GM12872 (cell line): ENCODE measurements around the gene CD79A.

ENCODE experiments used
- TF ChIP-seq, protein P1 (sequence below): IDR thresholded peaks from 3 replicates; pipeline ENCODE4 v1.5.1; 2011; ENCODE audit warnings: low read depth, mild to moderate bottlenecking, low read length, moderate library complexity; ENCODE audit not compliant: insufficient read depth

Gene CD79A

DNA sequence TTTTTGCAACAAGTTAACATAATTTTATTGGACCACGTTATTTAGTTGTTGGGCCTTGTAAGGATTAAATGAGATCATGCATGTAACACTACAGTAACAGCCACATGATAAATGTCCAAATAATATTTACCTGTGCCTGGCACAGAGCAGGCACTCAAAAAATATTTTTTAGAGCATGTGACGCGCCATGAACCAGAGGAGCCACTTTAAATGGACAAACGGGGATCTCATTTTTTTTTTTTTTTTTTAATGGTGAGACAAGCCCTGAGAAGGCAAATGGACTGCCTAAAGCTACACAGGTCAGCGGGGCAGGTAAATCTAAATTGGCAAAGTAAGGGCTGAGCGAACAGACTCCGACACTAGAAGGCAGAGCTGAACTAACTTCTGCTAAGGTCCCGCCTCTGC, 17.9 kb upstream of the CD79A start:
- TF ChIP-seq, protein P1, sequence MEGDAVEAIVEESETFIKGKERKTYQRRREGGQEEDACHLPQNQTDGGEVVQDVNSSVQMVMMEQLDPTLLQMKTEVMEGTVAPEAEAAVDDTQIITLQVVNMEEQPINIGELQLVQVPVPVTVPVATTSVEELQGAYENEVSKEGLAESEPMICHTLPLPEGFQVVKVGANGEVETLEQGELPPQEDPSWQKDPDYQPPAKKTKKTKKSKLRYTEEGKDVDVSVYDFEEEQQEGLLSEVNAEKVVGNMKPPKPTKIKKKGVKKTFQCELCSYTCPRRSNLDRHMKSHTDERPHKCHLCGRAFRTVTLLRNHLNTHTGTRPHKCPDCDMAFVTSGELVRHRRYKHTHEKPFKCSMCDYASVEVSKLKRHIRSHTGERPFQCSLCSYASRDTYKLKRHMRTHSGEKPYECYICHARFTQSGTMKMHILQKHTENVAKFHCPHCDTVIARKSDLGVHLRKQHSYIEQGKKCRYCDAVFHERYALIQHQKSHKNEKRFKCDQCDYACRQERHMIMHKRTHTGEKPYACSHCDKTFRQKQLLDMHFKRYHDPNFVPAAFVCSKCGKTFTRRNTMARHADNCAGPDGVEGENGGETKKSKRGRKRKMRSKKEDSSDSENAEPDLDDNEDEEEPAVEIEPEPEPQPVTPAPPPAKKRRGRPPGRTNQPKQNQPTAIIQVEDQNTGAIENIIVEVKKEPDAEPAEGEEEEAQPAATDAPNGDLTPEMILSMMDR: no peak; the same call in 2 of the 3 replicates

DNA sequence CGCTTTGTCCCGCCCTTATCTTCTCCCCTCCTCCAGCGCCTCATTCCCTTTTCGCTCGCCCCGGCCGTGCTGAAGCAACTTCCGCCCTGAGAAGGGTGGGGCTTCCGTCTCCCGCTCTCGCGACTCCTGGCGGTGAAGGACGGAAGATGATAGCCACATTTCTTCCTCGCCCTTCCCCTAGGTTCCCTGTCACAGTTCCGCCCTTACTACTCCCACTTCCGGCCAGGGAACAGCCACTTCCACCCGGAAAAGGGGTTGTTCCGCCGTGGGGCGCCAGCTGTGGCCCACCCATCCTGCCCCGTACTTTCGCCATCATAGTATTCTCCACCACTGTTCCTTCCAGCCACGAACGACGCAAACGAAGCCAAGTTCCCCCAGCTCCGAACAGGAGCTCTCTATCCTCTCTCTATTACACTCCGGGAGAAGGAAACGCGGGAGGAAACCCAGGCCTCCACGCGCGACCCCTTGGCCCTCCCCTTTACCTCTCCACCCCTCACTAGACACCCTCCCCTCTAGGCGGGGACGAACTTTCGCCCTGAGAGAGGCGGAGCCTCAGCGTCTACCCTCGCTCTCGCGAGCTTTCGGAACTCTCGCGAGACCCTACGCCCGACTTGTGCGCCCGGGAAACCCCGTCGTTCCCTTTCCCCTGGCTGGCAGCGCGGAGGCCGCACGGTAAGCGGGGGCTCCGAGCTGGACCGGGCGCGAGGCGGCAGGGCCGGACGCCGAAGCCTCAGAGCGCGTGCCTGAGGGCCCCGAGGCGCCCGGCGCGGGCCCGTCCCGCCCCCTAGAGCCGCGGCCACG, 17.3 kb upstream of the CD79A start, which contains the start of gene RPS19:
RPS19 (plus strand) TSS at position 638 of the 801 bp plus-strand sequence. CDS start 520 bp downstream, outside the sequence.
- TF ChIP-seq, protein P1: peak; percentile 63

DNA sequence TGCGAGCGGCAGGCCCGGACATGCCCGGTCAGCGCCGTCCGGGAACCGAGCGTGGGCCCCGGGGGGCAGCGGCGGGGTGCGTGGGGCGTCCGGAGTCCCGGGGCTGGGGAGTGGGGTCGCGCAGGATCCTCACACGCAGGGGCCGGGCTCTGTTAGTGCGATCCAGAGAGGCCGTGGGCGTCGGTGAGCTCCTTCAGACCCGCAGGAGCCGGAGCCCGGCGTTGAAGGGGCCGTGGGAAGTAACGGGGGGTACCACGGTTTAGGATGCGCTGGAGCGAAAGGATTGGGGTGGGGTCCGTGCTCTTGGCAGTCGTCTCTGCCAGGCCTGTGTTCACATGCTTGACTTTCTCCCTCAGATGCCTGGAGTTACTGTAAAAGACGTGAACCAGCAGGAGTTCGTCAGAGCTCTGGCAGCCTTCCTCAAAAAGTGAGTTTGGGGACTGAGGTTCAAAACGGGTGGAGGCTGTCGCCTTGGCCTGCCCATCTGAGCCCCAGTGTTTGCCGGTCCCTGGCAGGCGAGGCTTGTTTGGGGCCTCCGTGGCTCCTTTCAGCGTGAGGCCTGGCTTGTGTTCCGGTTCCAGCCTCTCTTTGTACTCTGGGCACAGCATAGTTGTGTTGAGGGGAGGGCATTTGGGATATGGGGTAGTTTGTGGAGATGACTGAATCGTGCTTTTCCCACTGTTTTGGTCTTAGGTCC, 16.5 kb upstream of the CD79A start:
- TF ChIP-seq, protein P1: no peak

DNA sequence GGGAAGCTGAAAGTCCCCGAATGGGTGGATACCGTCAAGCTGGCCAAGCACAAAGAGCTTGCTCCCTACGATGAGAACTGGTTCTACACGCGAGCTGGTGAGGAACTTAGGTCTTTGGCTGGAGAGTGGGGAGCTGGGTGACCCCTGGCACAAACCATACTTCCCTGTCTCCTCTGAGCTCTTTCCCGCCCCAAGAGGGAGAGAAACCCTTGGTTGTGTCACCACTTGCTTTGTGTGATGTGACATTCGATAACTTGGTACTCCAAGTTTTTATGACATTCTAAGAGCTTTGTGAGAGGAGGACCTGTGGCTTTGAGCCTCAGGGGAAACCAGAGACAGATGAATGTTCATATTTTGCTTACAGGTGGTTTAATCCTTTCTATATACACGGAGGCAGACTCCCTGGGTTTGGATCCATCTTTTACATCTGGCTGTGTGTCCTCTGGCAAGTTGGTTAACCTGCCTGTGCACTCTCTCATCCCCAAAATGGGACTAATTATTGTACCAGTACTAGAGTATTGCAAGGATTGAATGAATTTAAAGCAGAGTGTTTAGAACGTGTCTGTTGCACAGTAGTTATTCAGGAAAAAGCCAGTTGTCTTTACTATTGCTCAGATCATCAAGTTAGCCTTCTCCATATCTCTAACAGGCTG, 15.8 kb upstream of the CD79A start:
- TF ChIP-seq, protein P1: no peak

DNA sequence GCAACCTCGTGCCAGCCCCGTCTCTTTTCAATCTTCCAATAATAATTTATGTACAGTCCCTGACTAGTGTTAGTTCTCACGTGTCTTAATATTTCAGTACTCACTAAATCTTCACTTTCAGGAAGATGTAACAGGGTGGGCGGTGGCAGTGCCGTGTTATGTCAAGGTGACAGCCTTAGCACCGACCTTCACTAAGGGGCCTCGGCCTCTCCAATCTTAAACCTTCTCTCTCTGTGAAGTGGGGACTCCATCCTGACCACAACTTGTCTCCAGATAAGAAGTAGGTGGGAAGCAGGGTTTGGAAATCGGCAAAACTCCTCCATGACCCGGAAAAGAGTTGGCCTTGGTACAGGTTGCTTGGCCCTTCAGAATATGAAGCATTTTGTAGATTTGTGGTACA, 15.2 kb upstream of the CD79A start:
- TF ChIP-seq, protein P1: no peak

DNA sequence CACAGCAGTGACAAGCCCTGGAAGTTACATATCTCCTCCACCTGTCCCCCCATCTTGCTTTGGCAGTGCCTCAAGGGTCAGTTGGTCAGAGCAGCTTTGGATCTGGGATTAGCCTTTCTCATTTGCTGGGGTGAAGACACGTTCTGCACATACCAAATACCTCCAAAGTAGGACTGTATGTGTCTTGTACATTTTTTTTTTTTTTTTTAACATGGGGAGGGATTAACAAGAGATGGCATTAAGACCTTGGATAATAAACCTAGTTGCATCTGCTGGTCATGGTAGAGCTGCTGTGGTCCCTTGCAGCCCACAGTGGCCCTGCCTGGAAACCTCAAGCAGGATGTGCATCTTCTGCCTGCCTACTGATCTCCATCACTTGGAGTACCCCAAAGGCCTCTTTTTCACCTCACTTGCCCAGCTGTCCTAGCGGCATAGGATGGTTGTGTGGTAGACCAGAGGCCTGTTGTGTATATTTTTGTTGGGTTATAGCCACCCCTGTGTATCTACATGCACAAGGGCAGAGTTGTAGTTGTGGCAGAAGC, 14.6 kb upstream of the CD79A start:
- TF ChIP-seq, protein P1: no peak
